GM19193 (cell line): Measurements from ENCODE around the gene SLC7A1.

ENCODE experiments used
- POLR2A ChIP-seq: IDR thresholded peaks from 4 replicates; pipeline ENCODE4 v1.6.1; 2011; ENCODE audit not compliant: insufficient read depth, insufficient read length; ENCODE audit errors: extremely low read depth

The SLC7A1 gene

DNA sequence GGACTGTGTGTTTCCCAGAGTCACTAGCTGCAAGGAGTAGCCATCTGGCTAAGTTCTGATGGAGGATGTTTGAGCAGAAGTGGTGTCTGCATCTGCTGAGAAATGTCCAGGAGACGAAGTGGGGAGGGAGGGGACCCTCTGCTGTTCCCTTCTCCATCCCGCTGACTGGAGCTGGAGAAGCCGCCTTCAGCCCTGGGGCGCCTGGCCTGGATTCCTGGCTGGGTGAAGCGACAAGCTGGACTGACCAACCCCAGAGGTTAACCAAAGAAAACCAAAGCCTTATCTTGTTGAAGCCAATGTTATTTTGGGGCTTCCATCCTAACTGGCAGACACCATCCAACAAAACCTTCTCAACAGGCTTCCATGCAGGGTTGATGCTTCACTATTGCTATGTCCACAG, 67.6 kb downstream of the SLC7A1 start:
- no peak for TF ChIP-seq POLR2A

DNA sequence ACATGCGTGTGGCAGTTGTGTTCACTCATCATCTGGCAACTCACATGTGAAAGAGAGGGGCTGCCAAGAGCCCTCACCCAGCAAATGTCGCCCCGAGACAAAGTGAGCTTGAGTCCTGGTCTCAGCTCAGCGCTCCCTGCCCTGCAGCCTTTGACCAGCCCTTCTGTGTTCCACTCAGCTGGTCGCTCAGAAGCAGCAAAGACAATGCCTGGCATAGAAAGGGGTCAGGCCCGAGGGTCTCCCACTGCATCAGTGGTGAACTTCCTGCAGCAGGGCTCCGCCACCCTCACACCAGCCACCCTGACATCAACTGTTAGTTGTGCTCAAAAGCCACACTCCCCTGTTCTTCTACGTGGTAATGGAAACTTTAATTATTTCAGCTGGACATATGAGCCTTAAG, 68.0 kb downstream of the SLC7A1 start:
- no peak for TF ChIP-seq POLR2A

DNA sequence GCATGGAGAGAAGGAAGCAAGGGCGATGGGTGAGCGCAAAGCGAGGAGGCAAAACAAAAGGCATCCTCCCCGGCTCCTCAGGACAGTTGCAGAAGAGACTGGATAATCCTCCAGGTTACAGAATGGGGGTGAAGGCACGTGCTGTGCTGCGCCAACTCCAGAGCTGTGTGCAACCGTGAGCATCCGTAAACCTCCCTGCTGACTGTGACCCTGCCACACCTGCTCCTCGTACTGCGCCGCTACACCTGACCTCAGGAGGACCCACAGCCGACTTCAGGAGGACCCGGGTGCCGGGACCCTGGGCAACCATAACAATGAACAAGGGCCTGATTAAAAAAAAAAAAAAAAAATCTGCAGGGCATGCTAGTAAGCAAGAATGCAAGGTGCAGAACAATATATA, 68.7 kb downstream of the SLC7A1 start:
- no peak for TF ChIP-seq POLR2A

DNA sequence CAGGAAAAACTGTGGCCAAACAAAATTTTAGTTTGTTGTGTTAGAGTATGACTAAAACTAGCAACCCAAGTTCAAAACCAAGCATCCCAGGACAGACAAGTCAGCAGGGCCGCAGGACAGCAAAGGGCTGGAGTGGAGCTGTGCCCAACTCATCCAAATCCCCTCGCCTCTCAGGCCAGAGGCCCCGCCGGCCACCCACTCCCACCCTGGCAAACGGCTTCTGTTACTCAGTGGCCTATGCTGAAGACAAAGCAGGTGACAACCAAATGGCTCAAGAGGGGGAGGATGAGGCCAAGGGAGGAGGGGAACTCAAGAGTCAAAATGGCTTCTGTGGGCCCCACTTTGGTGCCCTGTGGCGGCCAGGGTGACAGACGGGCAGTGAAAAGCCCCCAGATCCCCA, 69.7 kb downstream of the SLC7A1 start:
- no peak for TF ChIP-seq POLR2A

DNA sequence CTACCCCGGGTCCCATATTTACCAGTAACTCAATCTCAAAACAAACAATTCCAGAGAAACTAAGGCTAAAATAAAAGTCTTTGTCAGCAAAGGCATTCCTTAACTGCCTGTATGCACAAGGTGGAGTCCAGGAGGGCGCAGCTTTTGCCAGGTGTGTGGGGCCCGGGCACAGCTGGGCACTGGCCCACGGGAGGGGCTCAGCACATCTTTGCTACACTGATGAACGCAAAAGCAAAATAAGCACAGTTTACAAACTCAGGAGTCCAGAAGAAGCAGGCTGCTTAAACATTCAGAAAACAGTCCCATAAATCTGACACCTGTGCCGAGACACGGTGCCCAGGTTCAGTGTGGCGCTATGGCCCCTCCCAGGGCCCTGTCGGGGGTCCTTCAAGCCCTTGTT, 70.8 kb downstream of the SLC7A1 start:
- TF ChIP-seq POLR2A: no peak

DNA sequence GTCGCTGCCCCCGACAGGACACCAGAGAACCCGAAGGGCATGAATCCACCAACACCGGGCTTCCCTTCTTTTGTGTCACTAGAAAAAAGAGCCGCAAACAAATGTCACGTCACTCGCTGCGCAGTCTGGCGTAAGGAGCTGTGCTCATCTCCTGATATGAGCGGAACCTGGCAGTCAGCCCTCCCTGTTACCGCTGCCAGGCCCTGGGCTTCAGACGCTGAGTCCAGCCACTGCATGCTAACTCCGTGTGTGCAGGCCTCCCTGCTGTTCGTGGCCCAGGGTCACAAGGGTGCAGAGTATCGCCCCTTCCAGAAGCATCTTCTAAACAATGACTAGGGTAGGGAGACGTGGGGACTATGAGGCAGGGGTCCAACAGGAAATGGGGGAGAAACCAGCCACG, 71.3 kb downstream of the SLC7A1 start:
- TF ChIP-seq POLR2A: no peak

DNA sequence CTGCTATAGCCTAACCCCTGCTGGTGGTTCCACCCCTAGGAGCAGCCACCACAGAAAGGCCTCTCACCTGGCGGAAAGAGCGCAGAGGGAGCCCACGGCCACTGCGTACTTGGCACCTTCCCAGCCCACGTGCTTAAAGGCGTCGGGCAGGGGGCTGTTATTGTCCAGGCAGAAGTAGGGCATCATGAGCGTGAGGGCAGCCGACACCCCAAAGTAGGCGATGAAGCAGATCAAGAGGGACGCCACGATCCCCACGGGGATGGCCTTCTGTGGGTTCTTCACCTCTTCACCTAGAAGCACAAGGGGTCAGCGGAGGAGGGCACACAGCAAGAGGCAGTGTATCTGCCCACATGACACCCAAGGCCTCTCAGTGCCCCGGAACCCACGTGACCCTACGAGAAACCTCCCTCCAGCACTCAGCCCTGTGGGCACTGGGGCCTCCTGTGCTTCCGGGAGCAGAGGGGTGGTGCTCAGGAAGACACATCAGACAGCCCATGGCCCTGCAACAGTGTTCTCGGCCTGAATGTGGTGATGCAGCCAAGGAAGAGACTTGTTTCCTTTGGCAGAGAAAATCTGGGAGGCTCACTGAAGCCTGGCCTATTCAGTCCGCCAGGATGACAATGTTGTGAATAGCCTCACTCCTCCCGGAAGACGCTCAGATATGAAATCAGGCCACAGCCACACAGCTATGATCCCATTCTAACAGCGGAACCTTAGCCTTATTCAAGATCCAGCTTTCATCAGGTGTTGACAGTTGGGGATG, 72.1 kb downstream of the SLC7A1 start:
- TF ChIP-seq POLR2A: no peak

DNA sequence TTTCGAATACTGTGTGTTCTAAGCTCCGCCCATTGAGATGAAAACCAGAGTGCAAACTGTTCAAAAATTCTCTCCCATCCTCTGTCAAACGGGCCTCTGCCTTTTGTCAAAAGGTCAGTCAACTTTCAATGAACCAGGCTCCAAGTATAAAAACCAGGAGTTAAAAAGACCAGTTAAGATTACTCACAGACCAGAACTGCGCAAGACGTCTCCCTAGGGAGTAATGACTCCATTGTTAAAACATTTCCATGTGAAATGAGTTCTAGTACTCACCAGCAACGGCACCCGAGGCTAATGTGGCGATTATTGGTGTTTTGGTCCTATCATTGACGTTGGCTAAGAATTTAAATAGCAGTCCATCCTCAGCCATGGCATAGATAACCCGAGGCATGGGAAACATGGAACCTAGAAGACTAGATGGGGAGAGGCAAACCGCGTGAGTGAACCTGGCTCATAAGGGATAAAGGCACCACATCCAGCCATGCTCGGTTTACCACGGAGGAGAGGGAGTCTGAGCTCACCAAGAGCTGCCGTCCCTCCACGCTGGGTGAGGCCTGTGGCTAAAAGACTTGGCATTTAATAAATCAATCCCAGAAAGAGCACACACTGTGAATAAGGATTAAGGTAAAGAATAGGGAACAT, 73.3 kb downstream of the SLC7A1 start:
- TF ChIP-seq POLR2A: no peak

DNA sequence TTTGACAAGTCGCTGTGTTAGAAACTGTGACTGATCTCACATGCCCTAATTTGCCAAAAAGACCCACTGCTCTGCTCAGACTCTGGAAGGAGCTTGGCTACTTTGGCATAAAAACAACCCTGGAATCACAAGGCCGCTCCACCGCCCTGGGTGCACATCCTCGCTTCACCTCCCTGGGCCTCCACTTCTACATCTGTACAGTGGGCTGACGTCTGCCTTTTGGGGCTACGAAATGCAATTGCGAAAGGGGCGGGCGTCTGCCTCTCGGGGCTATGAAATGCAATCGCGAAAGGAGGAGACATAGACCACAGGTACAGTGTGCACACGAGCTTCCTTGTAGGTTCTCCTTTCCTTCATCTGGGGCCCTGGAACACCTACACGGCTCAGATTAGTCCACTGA, 74.2 kb downstream of the SLC7A1 start:
- no peak for TF ChIP-seq POLR2A

DNA sequence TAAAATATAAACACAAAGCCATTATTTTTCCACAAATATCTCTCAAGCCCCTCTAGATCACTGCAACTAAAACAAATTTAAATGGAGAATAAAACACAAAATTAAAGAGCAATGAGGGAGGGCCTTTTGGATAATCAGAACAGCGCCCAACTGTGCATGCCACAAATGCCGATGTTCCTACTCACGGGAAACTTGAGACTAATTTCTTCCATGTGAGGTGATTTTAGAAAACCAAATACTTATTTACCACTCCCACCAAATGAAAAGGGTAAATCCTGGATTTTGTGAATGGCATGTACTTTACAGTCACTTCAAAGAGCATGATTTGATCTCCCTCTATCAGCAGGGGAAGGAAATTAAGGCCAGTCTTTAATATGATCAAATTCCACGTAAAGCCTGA, 74.8 kb downstream of the SLC7A1 start:
- TF ChIP-seq POLR2A: no peak

DNA sequence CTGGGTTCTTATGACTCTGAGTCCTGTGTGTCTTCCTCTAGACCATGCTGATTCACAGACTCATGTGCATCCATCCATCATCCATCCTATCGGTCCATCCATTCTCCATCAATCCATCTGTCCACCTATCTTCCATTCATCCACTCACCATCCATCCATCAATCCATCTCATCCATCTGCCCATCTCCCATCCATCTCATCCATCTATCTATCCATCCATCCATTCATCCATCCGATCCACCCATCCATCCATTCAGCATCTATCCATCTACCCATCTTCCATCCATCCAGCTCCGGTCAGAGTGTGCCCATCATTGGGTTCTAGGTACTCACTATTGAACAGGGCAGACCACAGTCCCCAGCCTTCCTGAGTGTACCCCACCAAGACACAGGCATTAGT, 75.6 kb downstream of the SLC7A1 start:
- no peak for TF ChIP-seq POLR2A

DNA sequence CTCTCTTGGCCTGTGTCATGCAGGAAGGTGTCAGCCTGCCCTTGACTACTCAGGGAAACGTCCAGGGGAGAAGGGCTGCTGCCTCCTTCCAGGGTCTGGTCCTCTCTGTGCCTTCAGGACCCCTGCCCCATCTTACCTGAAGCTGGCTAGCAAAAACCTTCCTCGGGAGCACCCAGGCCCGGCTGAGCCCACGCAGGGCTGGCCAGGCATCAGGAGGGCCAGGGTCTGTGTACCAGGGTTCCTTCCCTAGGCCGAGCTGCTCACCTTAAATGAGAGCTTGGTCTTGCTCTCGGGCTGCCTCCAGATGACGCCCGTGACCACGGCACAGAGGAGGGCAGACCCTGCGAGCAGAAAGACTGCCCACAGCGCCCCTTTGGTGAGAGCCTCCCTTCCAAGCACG, 78.6 kb downstream of the SLC7A1 start:
- no peak for TF ChIP-seq POLR2A

DNA sequence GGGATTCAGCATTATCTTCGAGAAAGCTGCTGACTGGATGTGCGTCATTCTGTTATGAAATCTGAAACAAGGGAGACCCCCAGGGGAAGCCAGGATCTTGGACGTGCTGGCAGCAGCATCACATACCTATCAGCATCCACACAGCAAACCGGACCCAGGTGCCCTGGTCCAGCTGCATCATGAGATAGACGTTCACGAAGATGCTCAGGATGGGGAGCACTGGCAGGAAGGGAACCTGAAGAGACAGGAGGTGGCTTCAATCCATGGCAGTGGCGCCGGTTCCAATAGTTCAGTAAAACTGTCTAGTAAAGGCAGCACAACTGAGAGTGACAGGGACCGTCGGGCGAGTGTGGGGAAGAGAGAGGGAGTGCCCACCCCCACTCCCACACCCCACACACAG, 79.5 kb downstream of the SLC7A1 start:
- no peak for TF ChIP-seq POLR2A

DNA sequence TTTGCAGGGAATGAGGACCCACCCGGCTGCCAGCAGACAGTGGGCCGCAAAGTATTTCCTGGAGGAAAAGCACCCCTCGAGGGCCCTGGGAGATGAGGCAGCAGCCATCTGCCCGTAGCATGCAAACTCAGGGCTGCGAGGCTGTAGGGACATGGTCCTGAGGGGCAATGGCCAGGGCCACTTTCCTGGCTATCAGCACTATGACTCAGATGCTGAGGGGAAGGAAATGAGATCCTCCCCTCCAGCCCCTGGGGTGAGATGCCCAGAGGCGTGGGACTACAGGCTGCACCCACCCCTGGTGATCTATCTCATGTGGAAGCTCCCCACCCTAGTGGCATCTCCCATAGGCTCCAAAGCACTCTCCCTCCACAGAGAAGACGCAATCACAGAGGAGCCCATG, 80.1 kb downstream of the SLC7A1 start:
- TF ChIP-seq POLR2A: no peak

DNA sequence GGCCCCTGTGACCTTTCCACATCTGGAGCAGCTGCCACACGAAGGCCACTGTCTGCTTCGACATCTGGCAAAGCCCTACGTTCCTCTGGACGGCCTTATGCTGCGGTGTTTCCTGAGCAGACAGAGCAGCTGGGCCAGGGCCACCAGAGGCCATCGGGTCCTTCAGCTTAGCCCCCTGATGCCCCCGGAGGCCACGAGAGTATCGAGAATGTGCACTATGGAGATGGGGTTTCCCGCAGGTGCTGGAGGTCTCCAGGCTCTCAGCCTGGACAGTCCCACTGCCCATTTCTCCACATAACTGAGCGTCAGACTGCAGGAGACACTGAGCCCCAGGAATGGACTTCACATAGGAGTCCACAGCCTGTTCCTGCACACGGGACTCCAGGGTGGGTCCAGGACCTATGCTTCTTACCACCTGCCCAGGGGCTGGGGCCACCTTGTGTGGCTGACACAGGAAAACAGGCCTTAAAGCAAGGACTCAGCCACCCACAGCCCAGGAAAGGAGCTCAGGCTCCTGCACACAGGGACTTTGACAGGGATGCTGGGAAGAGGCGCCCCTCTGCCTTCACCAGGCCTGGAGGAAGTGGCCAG, 80.7 kb downstream of the SLC7A1 start:
- TF ChIP-seq POLR2A: no peak

DNA sequence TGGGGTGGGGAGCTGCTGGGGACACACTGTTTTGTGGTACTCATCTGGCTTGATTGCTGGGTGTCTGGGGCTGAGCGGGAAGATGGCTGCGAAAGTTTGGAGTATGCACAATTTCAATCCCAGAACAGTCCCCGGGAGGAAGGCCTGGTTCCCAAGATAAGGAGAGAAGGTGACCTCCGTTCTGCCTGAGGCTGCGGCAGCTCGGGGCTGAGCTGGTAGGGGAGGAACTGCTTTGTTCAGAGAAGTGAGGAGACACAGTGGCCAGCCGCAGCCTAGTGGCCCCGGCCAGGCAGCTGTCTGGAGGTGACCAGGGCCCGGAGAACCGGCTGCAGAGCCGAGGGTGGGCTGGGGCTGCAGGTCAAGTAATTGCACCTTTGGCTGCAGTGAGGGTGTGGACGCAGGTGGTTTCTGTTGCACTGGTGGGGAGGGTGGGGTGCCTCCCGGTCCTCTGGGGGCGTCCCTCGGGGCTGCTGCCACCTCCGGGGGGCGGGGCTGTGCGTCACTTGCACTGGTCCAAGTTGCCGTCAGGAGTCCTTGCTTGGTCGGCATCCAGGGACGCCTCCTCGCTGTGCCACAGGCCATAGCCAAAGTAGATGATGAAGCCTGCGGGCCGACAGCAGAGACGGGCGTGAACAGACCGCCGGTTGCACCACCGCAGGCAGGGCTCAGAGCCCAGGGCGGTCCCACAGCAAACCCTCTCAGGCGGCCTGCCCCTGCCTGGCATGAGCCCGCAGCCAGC, 81.3 kb downstream of the SLC7A1 start:
- TF ChIP-seq POLR2A: no peak
